Thyroid gland (tissue), 4 donors: ENCODE data around the gene BORCS6.

Experiments
- CTCF ChIP-seq, 6 experiments: fragments of 200-600 bp in 3 of 6; fragments of 450-650 bp in 3 of 6; sonication (generic) in 3 of 6; IDR thresholded peaks; one replicate each; pipeline ENCODE4 v1.5.1; 2016 to 2019; ENCODE audit warnings: antibody characterized with exemption in 6 of 6, mild to moderate bottlenecking in 2 of 6, inconsistent platforms in 1 of 6, moderate library complexity in 1 of 6
- POLR2A ChIP-seq, 2 donors: fragments of 450-650 bp; IDR thresholded peaks; one replicate each; pipeline ENCODE4 v1.6.1; 2017; ENCODE audit warnings: antibody characterized with exemption in 2 of 2, mild to moderate bottlenecking in 2 of 2, moderate library complexity in 1 of 2

- peak; percentile 79 to 94 (median 90) for TF ChIP-seq CTCF (IDR thresholded peaks at IDR 0.05)
- TF ChIP-seq POLR2A (IDR thresholded peaks at IDR 0.05): peak in 1 of 2 donors; percentile 14
Observed at GRCh38 chr17:8158267-8159031, 31.5 kb downstream of the BORCS6 start.
